ENCODE data around the gene PRR35. TPM values are rescaled to one million over a fixed set of nuclear protein-coding genes. Genes with fewer than 3 reads are reported as not detected.

PRR35 gene
- total RNA-seq, 4 donors from 2014 or later = not detected

DNA sequence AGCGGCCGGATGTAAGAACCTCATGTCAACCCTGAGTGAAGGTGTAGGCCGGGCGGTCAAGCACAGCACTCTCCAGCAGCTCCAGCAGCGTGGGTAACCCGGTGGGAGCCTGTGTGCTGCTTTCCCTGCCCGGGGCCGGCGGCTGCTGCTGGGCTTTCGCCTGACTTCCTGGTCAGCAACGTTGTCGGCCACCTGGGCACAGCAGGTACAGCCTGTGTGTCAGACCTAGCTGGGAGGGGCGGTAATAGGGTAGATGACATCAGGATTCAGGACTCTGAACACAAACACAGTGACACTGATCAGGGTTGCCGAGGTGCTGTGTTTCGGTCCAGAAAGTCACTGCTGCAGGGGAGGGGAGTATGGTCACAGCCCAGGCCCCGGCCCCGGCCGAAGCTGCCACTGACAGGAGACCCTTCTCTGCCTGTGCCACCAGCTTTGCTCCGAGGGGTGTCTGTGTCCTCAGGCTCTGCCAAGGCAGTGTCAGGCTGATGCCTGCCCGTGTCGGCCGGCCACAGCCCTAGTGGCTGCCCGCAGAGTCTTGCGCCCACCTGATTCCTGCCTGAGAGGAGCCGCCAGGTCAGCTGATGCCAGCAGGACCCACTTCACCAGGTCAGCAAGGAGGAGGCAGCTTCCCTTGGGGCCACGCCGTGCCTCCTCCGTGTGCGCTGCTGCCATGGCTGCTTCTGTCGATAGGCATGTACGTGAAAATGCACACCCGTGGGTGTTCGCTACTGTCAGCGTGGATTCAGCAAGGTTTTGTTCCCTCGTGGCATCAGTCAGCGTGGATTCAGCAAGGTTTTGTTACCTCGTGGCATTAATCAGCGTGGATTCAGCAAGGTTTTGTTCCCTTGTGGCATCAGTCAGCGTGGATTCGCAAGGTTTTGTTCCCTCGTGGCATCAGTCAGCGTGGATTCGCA is 38.9 kb downstream of the PRR35 start:
- no peak overlapping the region for H3K4me3 ChIP-seq
- peaks cover 16 to 21% of the 10 kb centered on the region in 2 donors for H3K4me1 ChIP-seq
- no peaks in the 10 kb centered on the region for H3K9me3 ChIP-seq
- no peaks in the 10 kb centered on the region for H3K27me3 ChIP-seq
- TF ChIP-seq POLR2A (IDR thresholded peaks at IDR 0.05) (no peak), CTCF (IDR thresholded peaks at IDR 0.05 in 4 of 5, conservative IDR thresholded peaks at IDR 0.05 in 1 of 5) (no peak)
- intact Hi-C loops (cut with DNase I; ENCODE audit: low total_unique reads) = no loop called here
- ATAC-seq = no peak
- H3K27ac ChIP-seq = no peak overlapping the region
- no peaks in the 10 kb centered on the region for H3K36me3 ChIP-seq
- no peak for DNase-seq
- in situ Hi-C loops (cut with MboI; ENCODE audit: low sequenced_read_pairs in 4 of 4) = no loop called here

- H3K4me1 ChIP-seq = peaks cover 8 to 11% of the 10 kb centered on the region in 2 donors
- TF ChIP-seq CTCF (IDR thresholded peaks at IDR 0.05 in 4 of 5, conservative IDR thresholded peaks at IDR 0.05 in 1 of 5) (no peak), POLR2A (IDR thresholded peaks at IDR 0.05) (no peak)
- H3K27me3 ChIP-seq = no peaks in the 10 kb centered on the region
- no peak overlapping the region for H3K27ac ChIP-seq
- H3K4me3 ChIP-seq = no peak overlapping the region
- H3K9me3 ChIP-seq = no peaks in the 10 kb centered on the region
- in situ Hi-C loops (cut with MboI; ENCODE audit: low sequenced_read_pairs in 4 of 4) = no loop called here
- no peak for ATAC-seq
- intact Hi-C loops (cut with DNase I; ENCODE audit: low total_unique reads) = no loop called here
- no peaks in the 10 kb centered on the region for H3K36me3 ChIP-seq
- DNase-seq = no peak
Observed at GRCh38 chr16:600781-601180, 40.6 kb downstream of the PRR35 start.

- in situ Hi-C loops (cut with MboI; ENCODE audit: low sequenced_read_pairs in 4 of 4) (no loop called here), intact Hi-C loops (cut with DNase I; ENCODE audit: low total_unique reads) (no loop called here)
- Histone ChIP-seq H3K4me3 (no peak overlapping the region), H3K27me3 (no peaks in the 10 kb centered on the region), H3K36me3 (no peaks in the 10 kb centered on the region), H3K9me3 (no peaks in the 10 kb centered on the region), H3K27ac (no peak overlapping the region), H3K4me1 (peaks cover 0 to 13% of the 10 kb centered on the region in 2 donors)
- DNase-seq (no peak), ATAC-seq (no peak)
- TF ChIP-seq CTCF (IDR thresholded peaks at IDR 0.05 in 4 of 5, conservative IDR thresholded peaks at IDR 0.05 in 1 of 5) (no peak), POLR2A (IDR thresholded peaks at IDR 0.05) (no peak)
Observed at GRCh38 chr16:603933-604332, 43.7 kb downstream of the PRR35 start.

- in situ Hi-C loops (cut with MboI; ENCODE audit: low sequenced_read_pairs in 4 of 4) = no loop called here
- no peak for TF ChIP-seq POLR2A (IDR thresholded peaks at IDR 0.05)
- no peak for TF ChIP-seq CTCF (IDR thresholded peaks at IDR 0.05 in 4 of 5, conservative IDR thresholded peaks at IDR 0.05 in 1 of 5)
- DNase-seq = no peak
- H3K4me3 ChIP-seq = no peak overlapping the region
- no peak overlapping the region for H3K27ac ChIP-seq
- no peaks in the 10 kb centered on the region for H3K9me3 ChIP-seq
- intact Hi-C loops (cut with DNase I; ENCODE audit: low total_unique reads) = no loop called here
- H3K27me3 ChIP-seq = no peaks in the 10 kb centered on the region
- H3K36me3 ChIP-seq = no peaks in the 10 kb centered on the region
- H3K4me1 ChIP-seq = peaks cover 11 to 23% of the 10 kb centered on the region in 2 donors
- ATAC-seq = no peak
Observed at GRCh38 chr16:606656-607307, 46.6 kb downstream of the PRR35 start.

All from gastrocnemius medialis (tissue), 4 donors.